NCI-H2029 treated with DMSO at 0.1 percent for 48 hours (cell line): Measurements from ENCODE around the gene MSMB.
"Not testable (repeated sequence)": the region's sequence is repeated elsewhere in the genome, so short reads cannot be mapped to it uniquely, and the experiment has no call there.

Source experiments
- DNase-seq: peaks from one replicate; lab custom pipeline; 2025; lab: John Stamatoyannopoulos, UW

Gene MSMB

GRCh38 chr10:46006219-46006618, 39.9 kb downstream of the MSMB start:
- no peak for DNase-seq

GRCh38 chr10:46005383-46005782, 40.7 kb downstream of the MSMB start:
- DNase-seq: no peak

- no peak for DNase-seq
Measured at GRCh38 chr10:46004963-46005362, 41.1 kb downstream of the MSMB start.

GRCh38 chr10:46002916-46003693, 43.0 kb downstream of the MSMB start:
- DNase-seq: no peak

GRCh38 chr10:46002189-46002687, 43.8 kb downstream of the MSMB start:
- DNase-seq: not testable (repeated sequence)

GRCh38 chr10:46001187-46001756, 44.8 kb downstream of the MSMB start:
- DNase-seq: no peak

- DNase-seq: no peak
Measured at GRCh38 chr10:46000538-46000937, 45.5 kb downstream of the MSMB start.

- not testable (repeated sequence) for DNase-seq
Measured at GRCh38 chr10:45999955-46000354, 46.1 kb downstream of the MSMB start.

GRCh38 chr10:45997994-45998763, 47.9 kb downstream of the MSMB start:
- no peak for DNase-seq

GRCh38 chr10:45997557-45997956, 48.5 kb downstream of the MSMB start:
- no peak for DNase-seq

GRCh38 chr10:45985590-45985989, 60.5 kb downstream of the MSMB start:
- not testable (repeated sequence) for DNase-seq

GRCh38 chr10:45984473-45984872, 61.6 kb downstream of the MSMB start:
- not testable (repeated sequence) for DNase-seq

GRCh38 chr10:45983538-45984186, 62.4 kb downstream of the MSMB start:
- not testable (repeated sequence) for DNase-seq
